HEK293 (cell line): ENCODE data around the gene SVIL.
"Not testable (repeated sequence)": the region's sequence is repeated elsewhere in the genome, so short reads cannot be mapped to it uniquely, and the experiment has no call there.

Experiments
- CTCF ChIA-PET: fragments of 350-600 bp; formaldehyde crosslinking; extraction: SDS; loops from one replicate; lab custom pipeline; 2021; ENCODE audit warnings: antibody characterized with exemption; lab: Yijun Ruan, JAX
- POLR2A ChIA-PET: fragments of 300-600 bp; formaldehyde crosslinking; extraction: SDS; loops from one replicate; lab custom pipeline; 2020; ENCODE audit warnings: antibody characterized with exemption, inconsistent platforms; lab: Yijun Ruan, JAX
- H3K27ac ChIP-seq: fragments of 200-500 bp; sonication (Bioruptor generic); 2 replicates; pipeline ENCODE4 v1.5.1; 2014; ENCODE audit warnings: low read depth, low read length, control low read depth, inconsistent platforms; ENCODE audit errors: extremely low read depth
- H3K36me3 ChIP-seq, 2 experiments: fragments of 200-500 bp in 1 of 2; sonication (Bioruptor generic) in 1 of 2; 1 replicate in 1 of 2; 2 replicates in 1 of 2; pipeline ENCODE4 v1.5.1; 2014 to 2017; ENCODE audit warnings: inconsistent platforms in 2 of 2, low read length in 2 of 2; ENCODE audit not compliant: control insufficient read depth in 2 of 2, insufficient read depth in 1 of 2
- H3K4me1 ChIP-seq: fragments of 200-500 bp; sonication (Bioruptor generic); 2 replicates; pipeline ENCODE4 v1.5.1; 2014; ENCODE audit warnings: mild to moderate bottlenecking, low read length, inconsistent platforms; ENCODE audit not compliant: control insufficient read depth, insufficient read depth
- H3K4me3 ChIP-seq: 2 replicates; pipeline ENCODE4 v1.5.1; 2011; ENCODE audit warnings: low read depth, mild to moderate bottlenecking, control low read depth, low read length, moderate library complexity
- H3K9me3 ChIP-seq: fragments of 200-500 bp; sonication (Bioruptor generic); 2 replicates; pipeline ENCODE4 v1.5.1; 2014; ENCODE audit warnings: low read depth, low read length, inconsistent platforms; ENCODE audit not compliant: control insufficient read depth, insufficient read depth
- HOXC10 ChIP-seq: sonication (generic); formaldehyde crosslinking; IDR thresholded peaks from 2 replicates; pipeline ENCODE4 v1.8.1; 2023; ENCODE audit warnings: mild to moderate bottlenecking, missing genetic modification reagents
- PRDM1 ChIP-seq: fragments of 450-650 bp; formaldehyde crosslinking; IDR thresholded peaks from 2 replicates; pipeline ENCODE4; 2016; ENCODE audit warnings: missing biosample characterization, missing genetic modification characterization
- TRIM28 ChIP-seq: IDR thresholded peaks from 2 replicates; pipeline ENCODE4 v1.6.1; 2011; ENCODE audit warnings: low read length, control low read depth, borderline replicate concordance
- ZNF146 ChIP-seq: fragments of 450-650 bp; formaldehyde crosslinking; IDR thresholded peaks from 2 replicates; pipeline ENCODE4 v1.5.1; 2016; ENCODE audit warnings: missing biosample characterization, missing genetic modification characterization
- ZNF175 ChIP-seq: fragments of 450-650 bp; formaldehyde crosslinking; IDR thresholded peaks from 2 replicates; pipeline ENCODE4 v1.5.1; 2016; ENCODE audit warnings: missing biosample characterization, missing genetic modification characterization
- ZNF223 ChIP-seq: fragments of 450-650 bp; formaldehyde crosslinking; IDR thresholded peaks from 2 replicates; pipeline ENCODE4 v1.5.1; 2016; ENCODE audit warnings: missing biosample characterization, missing genetic modification characterization
- ZNF423 ChIP-seq: fragments of 450-650 bp; formaldehyde crosslinking; IDR thresholded peaks from 2 replicates; pipeline ENCODE4 v1.5.1; 2016; ENCODE audit warnings: missing biosample characterization, missing genetic modification characterization
- ZNF623 ChIP-seq: fragments of 450-650 bp; formaldehyde crosslinking; IDR thresholded peaks from 2 replicates; pipeline ENCODE4 v1.5.1; 2016; ENCODE audit warnings: missing biosample characterization, missing genetic modification characterization
- ZNF654 ChIP-seq: fragments of 450-650 bp; formaldehyde crosslinking; IDR thresholded peaks from 2 replicates; pipeline ENCODE4 v1.5.1; 2016; ENCODE audit warnings: low read depth, missing biosample characterization, missing genetic modification characterization
- ZNF701 ChIP-seq: fragments of 450-650 bp; formaldehyde crosslinking; IDR thresholded peaks from 2 replicates; pipeline ENCODE4 v1.5.1; 2016; ENCODE audit warnings: missing biosample characterization, missing genetic modification characterization
- ZNF785 ChIP-seq: fragments of 450-650 bp; formaldehyde crosslinking; IDR thresholded peaks from 2 replicates; pipeline ENCODE4 v1.5.1; 2016; ENCODE audit warnings: missing biosample characterization, missing genetic modification characterization
- ZNF792 ChIP-seq: fragments of 450-650 bp; formaldehyde crosslinking; IDR thresholded peaks from 2 replicates; pipeline ENCODE4 v1.5.1; 2016; ENCODE audit warnings: missing biosample characterization, missing genetic modification characterization
- TF ChIP-seq, protein P1 (sequence below): fragments of 450-650 bp; formaldehyde crosslinking; IDR thresholded peaks from 2 replicates; pipeline ENCODE4 v1.5.1; 2017; ENCODE audit warnings: missing biosample characterization, missing genetic modification characterization
- TF ChIP-seq, protein P2 (sequence below): fragments of 450-650 bp; formaldehyde crosslinking; IDR thresholded peaks from 2 replicates; pipeline ENCODE4 v1.5.1; 2016; ENCODE audit warnings: missing biosample characterization, missing genetic modification characterization, low read depth
- TF ChIP-seq, protein P3 (sequence below): fragments of 450-650 bp; formaldehyde crosslinking; IDR thresholded peaks from 2 replicates; pipeline ENCODE4 v1.5.1; 2016; ENCODE audit warnings: missing biosample characterization, missing genetic modification characterization, borderline replicate concordance
- TF ChIP-seq, protein P4 (sequence below): fragments of 450-650 bp; formaldehyde crosslinking; conservative IDR thresholded peaks from 2 replicates; pipeline ENCODE4 v1.5.1; 2016; ENCODE audit warnings: low read depth, missing biosample characterization, missing genetic modification characterization

SVIL gene

DNA sequence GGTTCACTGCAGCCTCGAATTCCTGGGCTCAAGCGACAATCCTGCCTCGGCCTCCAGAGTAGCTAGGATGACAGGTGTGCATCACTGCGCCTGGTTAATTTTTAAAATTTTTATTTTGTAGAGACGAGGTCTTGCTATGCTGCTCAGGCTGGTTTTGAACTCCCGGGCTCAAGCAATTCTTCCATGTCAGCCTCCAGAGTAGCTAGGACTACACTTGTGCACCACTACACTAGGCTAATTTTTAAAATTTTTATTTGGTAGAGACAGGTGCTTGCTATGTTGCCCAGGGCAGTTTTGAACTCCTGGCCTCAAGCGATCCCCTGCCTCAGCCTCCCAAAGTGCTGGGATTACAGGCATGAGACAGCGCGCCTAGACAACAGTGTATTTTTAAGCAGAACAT is 120.5 kb downstream of the SVIL start:
- Histone ChIP-seq H3K4me1 (no peaks in the 10 kb centered on the region), H3K27ac (no peak overlapping the region), H3K36me3 (peaks cover 0 to 3% of the 10 kb centered on the region in 2 experiments; a peak in 1 of 3 replicates), H3K4me3 (no peak overlapping the region), H3K9me3 (no peaks in the 10 kb centered on the region)
- ChIA-PET CTCF (interaction anchor here (1.3 to 3.7 kb wide), 5 partner anchors 9 to 28 kb away, joined by 3 to 28 read pairs (median 22); no protein-coding TSS in a partner anchor), POLR2A (no interaction called here)
- TF ChIP-seq ZNF423 (tag by site-specific recombination) (no peak), ZNF146 (tag by site-specific recombination) (no peak), ZNF792 (tag by site-specific recombination) (no peak), HOXC10 (CRISPR knock-in tag) (no peak)
- TF ChIP-seq, protein P1, sequence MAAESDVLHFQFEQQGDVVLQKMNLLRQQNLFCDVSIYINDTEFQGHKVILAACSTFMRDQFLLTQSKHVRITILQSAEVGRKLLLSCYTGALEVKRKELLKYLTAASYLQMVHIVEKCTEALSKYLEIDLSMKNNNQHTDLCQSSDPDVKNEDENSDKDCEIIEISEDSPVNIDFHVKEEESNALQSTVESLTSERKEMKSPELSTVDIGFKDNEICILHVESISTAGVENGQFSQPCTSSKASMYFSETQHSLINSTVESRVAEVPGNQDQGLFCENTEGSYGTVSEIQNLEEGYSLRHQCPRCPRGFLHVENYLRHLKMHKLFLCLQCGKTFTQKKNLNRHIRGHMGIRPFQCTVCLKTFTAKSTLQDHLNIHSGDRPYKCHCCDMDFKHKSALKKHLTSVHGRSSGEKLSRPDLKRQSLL: no peak

DNA sequence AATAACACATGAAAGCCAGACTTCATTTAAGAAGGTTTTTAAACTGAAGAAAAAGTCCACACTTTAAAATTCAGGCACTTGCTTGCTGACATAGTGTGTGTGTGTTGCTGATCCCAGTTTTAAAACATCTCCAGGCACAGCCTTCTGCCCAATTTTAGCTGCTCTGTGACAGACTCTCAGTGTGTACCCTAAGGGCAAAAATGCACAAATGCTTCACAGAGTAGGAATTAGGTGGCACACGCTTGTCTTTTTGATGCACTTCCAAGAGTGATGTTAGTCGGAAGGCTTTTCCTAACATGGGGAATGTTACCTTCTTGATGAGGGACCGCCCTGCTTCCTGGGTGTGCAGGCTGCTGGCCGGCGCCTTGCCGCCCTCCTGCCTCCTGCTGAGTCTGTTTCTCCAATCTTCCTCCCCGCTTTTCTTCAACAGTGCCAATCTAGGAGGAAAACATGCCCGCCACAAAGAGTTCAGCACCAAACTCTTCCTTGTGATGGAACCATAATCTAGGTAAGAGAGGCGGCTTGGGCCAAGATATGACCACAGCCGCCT is 122.3 kb downstream of the SVIL start:
- Histone ChIP-seq H3K36me3 (peaks cover 0 to 3% of the 10 kb centered on the region in 2 experiments; a peak in 1 of 3 replicates), H3K4me1 (no peaks in the 10 kb centered on the region), H3K27ac (no peak overlapping the region), H3K4me3 (no peak overlapping the region)
- CTCF ChIA-PET: interaction anchor here (0.5 to 3.7 kb wide), 15 partner anchors 10 to 874 kb away, joined by 3 to 28 read pairs (median 5); no protein-coding TSS in a partner anchor
- POLR2A ChIA-PET: no interaction called here
- no peak for TF ChIP-seq ZNF223 (tag by site-specific recombination)
- no peak for TF ChIP-seq TRIM28
- TF ChIP-seq ZNF175 (tag by site-specific recombination): no peak
- TF ChIP-seq ZNF654 (tag by site-specific recombination): no peak
- TF ChIP-seq ZNF701 (tag by site-specific recombination): no peak
- TF ChIP-seq ZNF785 (tag by site-specific recombination): no peak
- TF ChIP-seq, protein P2, sequence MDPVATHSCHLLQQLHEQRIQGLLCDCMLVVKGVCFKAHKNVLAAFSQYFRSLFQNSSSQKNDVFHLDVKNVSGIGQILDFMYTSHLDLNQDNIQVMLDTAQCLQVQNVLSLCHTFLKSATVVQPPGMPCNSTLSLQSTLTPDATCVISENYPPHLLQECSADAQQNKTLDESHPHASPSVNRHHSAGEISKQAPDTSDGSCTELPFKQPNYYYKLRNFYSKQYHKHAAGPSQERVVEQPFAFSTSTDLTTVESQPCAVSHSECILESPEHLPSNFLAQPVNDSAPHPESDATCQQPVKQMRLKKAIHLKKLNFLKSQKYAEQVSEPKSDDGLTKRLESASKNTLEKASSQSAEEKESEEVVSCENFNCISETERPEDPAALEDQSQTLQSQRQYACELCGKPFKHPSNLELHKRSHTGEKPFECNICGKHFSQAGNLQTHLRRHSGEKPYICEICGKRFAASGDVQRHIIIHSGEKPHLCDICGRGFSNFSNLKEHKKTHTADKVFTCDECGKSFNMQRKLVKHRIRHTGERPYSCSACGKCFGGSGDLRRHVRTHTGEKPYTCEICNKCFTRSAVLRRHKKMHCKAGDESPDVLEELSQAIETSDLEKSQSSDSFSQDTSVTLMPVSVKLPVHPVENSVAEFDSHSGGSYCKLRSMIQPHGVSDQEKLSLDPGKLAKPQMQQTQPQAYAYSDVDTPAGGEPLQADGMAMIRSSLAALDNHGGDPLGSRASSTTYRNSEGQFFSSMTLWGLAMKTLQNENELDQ (tag by site-specific recombination): no peak
- TF ChIP-seq, protein P3, sequence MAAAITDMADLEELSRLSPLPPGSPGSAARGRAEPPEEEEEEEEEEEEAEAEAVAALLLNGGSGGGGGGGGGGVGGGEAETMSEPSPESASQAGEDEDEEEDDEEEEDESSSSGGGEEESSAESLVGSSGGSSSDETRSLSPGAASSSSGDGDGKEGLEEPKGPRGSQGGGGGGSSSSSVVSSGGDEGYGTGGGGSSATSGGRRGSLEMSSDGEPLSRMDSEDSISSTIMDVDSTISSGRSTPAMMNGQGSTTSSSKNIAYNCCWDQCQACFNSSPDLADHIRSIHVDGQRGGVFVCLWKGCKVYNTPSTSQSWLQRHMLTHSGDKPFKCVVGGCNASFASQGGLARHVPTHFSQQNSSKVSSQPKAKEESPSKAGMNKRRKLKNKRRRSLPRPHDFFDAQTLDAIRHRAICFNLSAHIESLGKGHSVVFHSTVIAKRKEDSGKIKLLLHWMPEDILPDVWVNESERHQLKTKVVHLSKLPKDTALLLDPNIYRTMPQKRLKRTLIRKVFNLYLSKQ (tag by site-specific recombination): no peak
- TF ChIP-seq, protein P4, sequence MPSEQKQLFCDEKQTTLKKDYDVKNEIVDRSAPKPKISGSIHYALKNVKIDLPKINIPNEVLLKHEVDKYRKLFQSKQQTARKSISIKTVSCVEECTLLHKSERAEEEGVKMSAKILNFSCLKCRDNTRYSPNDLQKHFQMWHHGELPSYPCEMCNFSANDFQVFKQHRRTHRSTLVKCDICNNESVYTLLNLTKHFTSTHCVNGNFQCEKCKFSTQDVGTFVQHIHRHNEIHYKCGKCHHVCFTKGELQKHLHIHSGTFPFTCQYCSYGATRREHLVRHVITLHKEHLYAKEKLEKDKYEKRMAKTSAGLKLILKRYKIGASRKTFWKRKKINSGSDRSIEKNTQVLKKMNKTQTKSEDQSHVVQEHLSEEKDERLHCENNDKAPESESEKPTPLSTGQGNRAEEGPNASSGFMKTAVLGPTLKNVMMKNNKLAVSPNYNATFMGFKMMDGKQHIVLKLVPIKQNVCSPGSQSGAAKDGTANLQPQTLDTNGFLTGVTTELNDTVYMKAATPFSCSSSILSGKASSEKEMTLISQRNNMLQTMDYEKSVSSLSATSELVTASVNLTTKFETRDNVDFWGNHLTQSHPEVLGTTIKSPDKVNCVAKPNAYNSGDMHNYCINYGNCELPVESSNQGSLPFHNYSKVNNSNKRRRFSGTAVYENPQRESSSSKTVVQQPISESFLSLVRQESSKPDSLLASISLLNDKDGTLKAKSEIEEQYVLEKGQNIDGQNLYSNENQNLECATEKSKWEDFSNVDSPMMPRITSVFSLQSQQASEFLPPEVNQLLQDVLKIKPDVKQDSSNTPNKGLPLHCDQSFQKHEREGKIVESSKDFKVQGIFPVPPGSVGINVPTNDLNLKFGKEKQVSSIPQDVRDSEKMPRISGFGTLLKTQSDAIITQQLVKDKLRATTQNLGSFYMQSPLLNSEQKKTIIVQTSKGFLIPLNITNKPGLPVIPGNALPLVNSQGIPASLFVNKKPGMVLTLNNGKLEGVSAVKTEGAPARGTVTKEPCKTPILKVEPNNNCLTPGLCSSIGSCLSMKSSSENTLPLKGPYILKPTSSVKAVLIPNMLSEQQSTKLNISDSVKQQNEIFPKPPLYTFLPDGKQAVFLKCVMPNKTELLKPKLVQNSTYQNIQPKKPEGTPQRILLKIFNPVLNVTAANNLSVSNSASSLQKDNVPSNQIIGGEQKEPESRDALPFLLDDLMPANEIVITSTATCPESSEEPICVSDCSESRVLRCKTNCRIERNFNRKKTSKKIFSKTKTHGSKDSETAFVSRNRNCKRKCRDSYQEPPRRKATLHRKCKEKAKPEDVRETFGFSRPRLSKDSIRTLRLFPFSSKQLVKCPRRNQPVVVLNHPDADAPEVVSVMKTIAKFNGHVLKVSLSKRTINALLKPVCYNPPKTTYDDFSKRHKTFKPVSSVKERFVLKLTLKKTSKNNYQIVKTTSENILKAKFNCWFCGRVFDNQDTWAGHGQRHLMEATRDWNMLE (tag by site-specific recombination): no peak
- TF ChIP-seq ZNF623 (tag by site-specific recombination): no peak
- no peak for TF ChIP-seq PRDM1 (tag by site-specific recombination)
- TF ChIP-seq, all 188 proteins: peak for 0
- no peaks in the 10 kb centered on the region for H3K9me3 ChIP-seq

DNA sequence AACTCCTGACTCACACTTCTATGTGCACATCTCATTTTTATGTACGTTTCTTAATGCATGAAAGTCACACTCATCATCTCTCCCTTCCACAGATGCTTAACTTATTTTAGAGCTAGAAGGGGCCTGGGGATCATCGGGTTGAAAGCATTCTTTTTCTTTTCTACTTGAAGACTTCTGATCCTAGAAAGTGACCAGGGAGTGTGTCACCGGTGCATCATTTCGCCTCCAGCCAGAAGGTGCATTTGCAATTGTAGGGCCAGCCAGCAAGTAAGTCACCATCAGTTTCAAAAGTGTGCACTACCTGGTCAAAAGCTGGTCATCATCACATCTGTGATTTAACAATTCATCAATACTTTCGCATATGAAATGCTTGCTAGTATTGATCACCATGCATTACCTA is 123.0 kb downstream of the SVIL start:
- POLR2A ChIA-PET, H3K9me3 ChIP-seq, H3K4me1 ChIP-seq, H3K27ac ChIP-seq, H3K36me3 ChIP-seq, H3K4me3 ChIP-seq: not testable (repeated sequence)
- CTCF ChIA-PET: interaction anchor here (0.6 to 3.7 kb wide), 5 partner anchors 9 to 899 kb away, joined by 3 to 28 read pairs (median 7); no protein-coding TSS in a partner anchor

DNA sequence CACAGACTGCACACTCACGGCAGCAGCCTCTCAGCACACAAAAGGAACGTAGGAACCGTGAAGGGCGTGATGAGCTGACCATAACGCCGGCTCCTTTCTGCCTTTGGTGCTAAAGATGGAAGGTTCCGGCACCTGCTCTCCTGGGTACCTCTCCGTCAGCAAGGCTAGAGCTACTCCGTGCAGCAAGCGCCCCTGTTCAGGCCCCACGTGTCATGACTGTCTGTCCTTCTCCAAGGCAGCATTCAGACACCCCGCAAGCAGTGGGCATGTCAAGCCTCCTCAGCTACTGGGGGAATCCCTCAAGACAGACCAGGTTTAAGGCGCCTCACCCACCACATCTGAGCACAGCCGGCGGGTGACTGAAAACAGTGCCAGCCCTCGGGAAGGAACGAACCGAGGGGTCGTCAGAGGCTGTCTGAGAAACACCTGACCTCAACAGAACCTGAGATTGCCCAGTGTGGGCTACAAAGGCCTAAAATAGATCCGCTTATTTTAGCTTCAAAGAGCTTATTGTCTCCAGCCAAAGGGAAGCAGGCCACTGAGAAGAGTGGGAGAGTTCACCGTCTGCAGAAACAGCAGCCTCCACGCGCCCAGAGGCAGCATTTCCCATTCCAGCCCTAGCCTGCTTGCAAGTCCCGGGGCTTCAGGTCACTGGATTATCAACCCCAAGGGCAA is 124.2 kb downstream of the SVIL start:
- H3K36me3 ChIP-seq, H3K27ac ChIP-seq, H3K4me3 ChIP-seq, POLR2A ChIA-PET, H3K4me1 ChIP-seq, H3K9me3 ChIP-seq: not testable (repeated sequence)
- CTCF ChIA-PET: interaction anchor here (1.8 kb wide), 1 partner anchor 14 kb away, joined by 13 read pairs; no protein-coding TSS in a partner anchor
